CD14-positive monocyte (primary cell): ENCODE results near the gene ATPAF2. TPM values are rescaled to one million over a fixed set of nuclear protein-coding genes. Genes with fewer than 3 reads are reported as not detected.

Experiments used
- DNase-seq, 3 donors: peaks; one replicate each; pipeline ENCODE4 v3.0.0-alpha.2; 2011 to 2022
- H2AFZ ChIP-seq: 2 replicates; pipeline ENCODE4 v1.6.0; 2012; ENCODE audit warnings: mild to moderate bottlenecking, low read depth, low read length, inconsistent platforms; ENCODE audit not compliant: insufficient read depth, poor library complexity, severe bottlenecking
- H3K27ac ChIP-seq, 2 donors: 1 replicate in 1 of 2; 2 replicates in 1 of 2; pipeline ENCODE4 v1.5.1; 2012 to 2013; ENCODE audit warnings: low read length in 2 of 2, control low read depth in 1 of 2, inconsistent platforms in 1 of 2, low read depth in 1 of 2, mild to moderate bottlenecking in 1 of 2
- H3K27me3 ChIP-seq, 2 donors: one replicate each; pipeline versions ENCODE4 v1.6.0 to v1.6.1; 2011 to 2013; ENCODE audit warnings: low read length in 2 of 2; ENCODE audit not compliant: control insufficient read depth in 2 of 2, insufficient read depth in 2 of 2
- H3K36me3 ChIP-seq, 2 donors: replicated peaks in 1 of 2; 1 replicate in 1 of 2; 2 replicates in 1 of 2; pipeline versions ENCODE4 v1.5.1 to v1.6.1; 2012 to 2013; ENCODE audit warnings: low read length in 2 of 2, control low read depth in 1 of 2, inconsistent platforms in 1 of 2, mild to moderate bottlenecking in 1 of 2; ENCODE audit not compliant: insufficient read depth in 2 of 2, control insufficient read depth in 1 of 2
- H3K4me1 ChIP-seq, 2 donors: 1 replicate in 1 of 2; 2 replicates in 1 of 2; pipeline versions ENCODE4 v1.5.1 to v1.6.1; 2012 to 2013; ENCODE audit warnings: low read length in 2 of 2, control low read depth in 1 of 2, inconsistent platforms in 1 of 2, mild to moderate bottlenecking in 1 of 2, moderate library complexity in 1 of 2; ENCODE audit not compliant: insufficient read depth in 2 of 2, control insufficient read depth in 1 of 2
- H3K4me2 ChIP-seq: replicated peaks from 2 replicates; pipeline ENCODE3; 2012; ENCODE audit warnings: low read length, moderate library complexity, mild to moderate bottlenecking; ENCODE audit not compliant: poor library complexity, severe bottlenecking; ENCODE audit errors: extremely low read depth
- H3K4me3 ChIP-seq, 3 experiments: fragments of 200-600 bp in 1 of 3; sonication (generic) in 1 of 3; replicated peaks in 1 of 3; 1 replicate in 2 of 3; 2 replicates in 1 of 3; pipeline ENCODE4 v1.5.1; 2011 to 2013; ENCODE audit warnings: low read length in 3 of 3, mild to moderate bottlenecking in 3 of 3, control low read depth in 2 of 3, low read depth in 2 of 3, inconsistent platforms in 1 of 3, moderate library complexity in 1 of 3
- H3K79me2 ChIP-seq: 2 replicates; pipeline ENCODE4 v1.6.0; 2012; ENCODE audit warnings: mild to moderate bottlenecking, control low read depth, inconsistent platforms, low read length, moderate library complexity; ENCODE audit not compliant: insufficient read depth
- H3K9ac ChIP-seq: 2 replicates; pipeline ENCODE4 v1.6.0; 2017; ENCODE audit warnings: low read length, mild to moderate bottlenecking; ENCODE audit not compliant: insufficient read depth, poor library complexity, severe bottlenecking
- H3K9me3 ChIP-seq, 2 donors: replicated peaks in 1 of 2; 1 replicate in 1 of 2; 2 replicates in 1 of 2; pipeline versions ENCODE4 v1.5.1 to v1.6.1; 2012 to 2013; ENCODE audit warnings: low read length in 2 of 2, control low read depth in 1 of 2; ENCODE audit not compliant: control insufficient read depth in 1 of 2, insufficient read depth in 1 of 2
- H4K20me1 ChIP-seq: 2 replicates; pipeline ENCODE4 v1.6.0; 2012; ENCODE audit warnings: mild to moderate bottlenecking, low read length, control low read depth, moderate library complexity; ENCODE audit not compliant: insufficient read depth
- H3K27ac Mint-ChIP-seq, 7 donors: one replicate each; pipeline ENCODE4 v1.8.0; 2020; ENCODE audit warnings: mild to moderate bottlenecking in 7 of 7, mixed read lengths in 7 of 7, moderate library complexity in 6 of 7, inconsistent platforms in 2 of 7
- H3K27me3 Mint-ChIP-seq, 3 donors: one replicate each; pipeline ENCODE4 v1.8.0; 2021 to 2022; ENCODE audit warnings: low read depth in 3 of 3, mild to moderate bottlenecking in 3 of 3, mixed read lengths in 3 of 3, moderate library complexity in 3 of 3, inconsistent platforms in 1 of 3
- H3K36me3 Mint-ChIP-seq, 2 donors: one replicate each; pipeline ENCODE4 v1.8.0; 2020; ENCODE audit warnings: mixed read lengths in 2 of 2, inconsistent platforms in 1 of 2, mild to moderate bottlenecking in 1 of 2
- H3K4me1 Mint-ChIP-seq: one replicate; pipeline ENCODE4 v1.8.0; 2020; ENCODE audit warnings: mild to moderate bottlenecking, mixed read lengths
- H3K4me3 Mint-ChIP-seq, 2 donors: one replicate each; pipeline ENCODE4 v1.8.0; 2020; ENCODE audit warnings: mild to moderate bottlenecking in 2 of 2, mixed read lengths in 2 of 2, moderate library complexity in 1 of 2
- H3K9me3 Mint-ChIP-seq, 7 donors: one replicate each; pipeline ENCODE4 v1.8.0; 2020 to 2022; ENCODE audit warnings: mixed read lengths in 7 of 7, mild to moderate bottlenecking in 6 of 7, moderate library complexity in 6 of 7, inconsistent platforms in 2 of 7
- WGBS: methylation state at CpG from one replicate; pipeline ENCODE4 v1.1.5; 2013; ENCODE audit warnings: missing lambda C conversion rate; ENCODE audit not compliant: insufficient coverage; 5-methylcytosine and 5-hydroxymethylcytosine counted together
- intact Hi-C, 2 donors: fragments of 100-400 bp; cut with micrococcal nuclease; formaldehyde crosslinking; loops; one replicate each; pipeline versions ENCODE4 v1.15.0 to v1.15.1; 2023
- polyA plus RNA-seq, 3 donors: library from polyadenylated mRNA; depleted of rRNA in 1 of 3; unstranded in 2 of 3; stranded (reverse) in 1 of 3; fragments of 300-500 nt in 2 of 3; fragments of >200 nt in 1 of 3; fragmentation: Illumina TruSeq in 2 of 3; gene quantifications; 1 replicate in 2 of 3; 2 replicates in 1 of 3; pipeline ENCODE4 v1.2.3, GENCODE V29; 2012 to 2021
- TF ChIP-seq, protein P1 (sequence below): fragments of 200-600 bp; IDR thresholded peaks from one replicate; pipeline ENCODE4 v1.8.0; 2022; ENCODE audit warnings: antibody characterized with exemption, mild to moderate bottlenecking

The ATPAF2 gene
- polyA plus RNA-seq, 3 donors = 41.3 to 50.8 (median 44.9) TPM

GRCh38 chr17:18025945-18026776, 12.8 kb downstream of the ATPAF2 start:
- Mint-ChIP-seq H3K27ac (peak overlapping the region; percentile 94 to 99 (median 97)), H3K27me3 (peaks cover 0 to 1% (median 0%) of the 10 kb centered on the region in 3 donors), H3K4me1 (peaks cover 29% of the 10 kb centered on the region), H3K36me3 (peaks cover 48 to 62% of the 10 kb centered on the region in 2 donors), H3K9me3 (no peaks in the 10 kb centered on the region), H3K4me3 (peak overlapping the region in 1 of 2 donors; percentile 35)
- peaks cover 45% of the 10 kb centered on the region for H3K79me2 ChIP-seq
- H3K9me3 ChIP-seq = no peaks in the 10 kb centered on the region
- WGBS = 27% methylated on average over 4 of the region's 11 CpGs
- peaks cover 28% of the 10 kb centered on the region for H4K20me1 ChIP-seq
- H3K4me1 ChIP-seq = peaks cover 25 to 30% of the 10 kb centered on the region in 2 donors
- DNase-seq = peak; percentile 90 to 97 (median 93)
- peak overlapping the region; percentile 28 for H3K4me2 ChIP-seq
- H3K27ac ChIP-seq = peak overlapping the region; percentile 96 to 99
- intact Hi-C loops = loop anchor here (5.0 to 10.0 kb wide), 2 partner anchors 34 to 211 kb away; no protein-coding TSS in a partner anchor
- H3K9ac ChIP-seq = peak overlapping the region; percentile 78
- no peak overlapping the region for H2AFZ ChIP-seq
- H3K4me3 ChIP-seq = peak overlapping the region in 1 of 3 experiments; percentile 21
- no peaks in the 10 kb centered on the region for H3K27me3 ChIP-seq
- TF ChIP-seq, protein P1, sequence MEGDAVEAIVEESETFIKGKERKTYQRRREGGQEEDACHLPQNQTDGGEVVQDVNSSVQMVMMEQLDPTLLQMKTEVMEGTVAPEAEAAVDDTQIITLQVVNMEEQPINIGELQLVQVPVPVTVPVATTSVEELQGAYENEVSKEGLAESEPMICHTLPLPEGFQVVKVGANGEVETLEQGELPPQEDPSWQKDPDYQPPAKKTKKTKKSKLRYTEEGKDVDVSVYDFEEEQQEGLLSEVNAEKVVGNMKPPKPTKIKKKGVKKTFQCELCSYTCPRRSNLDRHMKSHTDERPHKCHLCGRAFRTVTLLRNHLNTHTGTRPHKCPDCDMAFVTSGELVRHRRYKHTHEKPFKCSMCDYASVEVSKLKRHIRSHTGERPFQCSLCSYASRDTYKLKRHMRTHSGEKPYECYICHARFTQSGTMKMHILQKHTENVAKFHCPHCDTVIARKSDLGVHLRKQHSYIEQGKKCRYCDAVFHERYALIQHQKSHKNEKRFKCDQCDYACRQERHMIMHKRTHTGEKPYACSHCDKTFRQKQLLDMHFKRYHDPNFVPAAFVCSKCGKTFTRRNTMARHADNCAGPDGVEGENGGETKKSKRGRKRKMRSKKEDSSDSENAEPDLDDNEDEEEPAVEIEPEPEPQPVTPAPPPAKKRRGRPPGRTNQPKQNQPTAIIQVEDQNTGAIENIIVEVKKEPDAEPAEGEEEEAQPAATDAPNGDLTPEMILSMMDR = no peak
- peaks cover 32 to 63% of the 10 kb centered on the region in 2 donors for H3K36me3 ChIP-seq

GRCh38 chr17:18025241-18025944, 13.6 kb downstream of the ATPAF2 start:
- Mint-ChIP-seq H3K27ac (peak overlapping the region; percentile 94 to 99 (median 97)), H3K27me3 (peaks cover 0 to 1% (median 0%) of the 10 kb centered on the region in 3 donors), H3K36me3 (peaks cover 54 to 70% of the 10 kb centered on the region in 2 donors), H3K9me3 (no peaks in the 10 kb centered on the region), H3K4me1 (peaks cover 29% of the 10 kb centered on the region), H3K4me3 (no peak overlapping the region)
- TF ChIP-seq, protein P1 = no peak
- Histone ChIP-seq H3K4me2 (no peak overlapping the region), H3K9me3 (no peaks in the 10 kb centered on the region), H3K27me3 (no peaks in the 10 kb centered on the region), H4K20me1 (peaks cover 25% of the 10 kb centered on the region), H3K4me1 (peaks cover 25 to 30% of the 10 kb centered on the region in 2 donors), H3K4me3 (no peak overlapping the region), H3K9ac (peak overlapping the region; percentile 78), H2AFZ (no peak overlapping the region), H3K36me3 (peaks cover 40 to 71% of the 10 kb centered on the region in 2 donors), H3K27ac (peak overlapping the region; percentile 96 to 99), H3K79me2 (peaks cover 39% of the 10 kb centered on the region)
- WGBS = 10% methylated on average over 5 of the region's 5 CpGs
- intact Hi-C loops = loop anchor here (5.0 to 10.0 kb wide), 2 partner anchors 33 to 211 kb away; no protein-coding TSS in a partner anchor
- peak; percentile 90 to 96 (median 93) for DNase-seq
